ENCODE measurements around the gene PRRC2A. TPM values are rescaled to one million over a fixed set of nuclear protein-coding genes. Genes with fewer than 3 reads are reported as not detected.

PRRC2A gene
- total RNA-seq, 1 experiment from 2014 or later = 123 TPM

DNA sequence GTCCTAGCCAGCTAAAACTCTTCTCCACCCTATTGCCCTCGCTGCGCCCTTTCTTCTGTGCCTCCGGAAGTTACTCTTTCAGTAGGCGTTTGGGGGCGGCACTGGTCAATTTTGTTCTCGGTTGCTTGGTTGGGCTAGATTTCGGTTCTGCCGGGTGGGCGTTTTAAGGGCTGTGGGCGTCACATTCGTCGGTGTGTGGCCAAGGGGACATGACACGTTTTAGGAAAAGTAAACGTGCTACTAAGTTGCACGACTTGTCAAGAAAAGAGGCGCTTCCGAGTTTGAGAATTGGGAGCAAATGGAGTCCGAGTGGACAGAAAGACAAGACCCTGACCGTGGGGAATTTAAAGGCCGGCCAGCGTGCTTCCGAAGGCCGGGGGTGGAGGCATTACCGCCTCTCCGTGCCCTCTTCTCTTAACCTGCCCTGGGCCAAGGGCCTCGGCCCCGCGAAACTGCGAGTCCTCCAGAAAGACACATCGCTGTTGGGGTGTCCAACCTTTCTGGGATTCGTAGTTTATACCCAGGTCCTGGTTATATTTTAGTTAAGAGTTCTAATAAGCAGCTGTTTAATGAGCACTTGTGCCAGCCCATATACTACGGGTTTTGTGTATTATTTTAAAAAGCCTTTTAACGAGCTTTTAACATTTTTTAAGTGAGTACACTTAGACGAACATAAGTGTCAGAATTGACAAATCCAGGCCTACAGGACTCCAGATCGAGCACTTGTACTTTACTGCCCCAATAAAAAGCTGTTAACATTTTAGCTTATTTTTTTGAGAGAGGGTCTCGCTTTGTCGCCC, 32.6 kb downstream of the PRRC2A start:
- Histone ChIP-seq H3K4me3 (ENCODE audit: low read length) (peak overlapping the region; percentile 88), H3K4me1 (ENCODE audit: insufficient read depth, low read length) (peaks cover 24% of the 10 kb centered on the region), H3K36me3 (ENCODE audit: low read depth, low read length) (peaks cover 23% of the 10 kb centered on the region), H3K9ac (ENCODE audit: low read length) (peak overlapping the region; percentile 95), H2AFZ (ENCODE audit: low read length) (peak overlapping the region; percentile 69), H3K27me3 (ENCODE audit: low read length) (no peaks in the 10 kb centered on the region), H3K9me3 (ENCODE audit: low read length) (no peaks in the 10 kb centered on the region), H3K27ac (ENCODE audit: low read length) (peak overlapping the region; percentile 86), H3K79me2 (ENCODE audit: low read length) (peaks cover 46% of the 10 kb centered on the region), H3K9me2 (replicated peaks; ENCODE audit: low read length) (no peaks in the 10 kb centered on the region), H3K4me2 (ENCODE audit: low read length) (peak overlapping the region; percentile 90), H3F3A (ENCODE audit: low read length, unreplicated experiment) (no peaks in the 10 kb centered on the region), H4K20me1 (ENCODE audit: low read length) (no peaks in the 10 kb centered on the region; the same call in 1 of the 2 replicates)
- ChIA-PET CTCF (interaction anchor here (0.6 kb wide), 1 partner anchor 1319 kb away, joined by 5 read pairs; no protein-coding TSS in a partner anchor), POLR2A (ENCODE audit: unreplicated experiment) (interaction anchor here (0.6 to 0.7 kb wide), 4 partner anchors 10 to 245 kb away, joined by 5 to 14 read pairs (median 9); no protein-coding TSS in a partner anchor)
- DNase-seq (no peak), ATAC-seq (peak; percentile 66)
- no peak for TF ChIP-seq EZH2phosphoT487 (IDR thresholded peaks at IDR 0.05; ENCODE audit: borderline replicate concordance, low read length)
- TF ChIP-seq, protein P1, sequence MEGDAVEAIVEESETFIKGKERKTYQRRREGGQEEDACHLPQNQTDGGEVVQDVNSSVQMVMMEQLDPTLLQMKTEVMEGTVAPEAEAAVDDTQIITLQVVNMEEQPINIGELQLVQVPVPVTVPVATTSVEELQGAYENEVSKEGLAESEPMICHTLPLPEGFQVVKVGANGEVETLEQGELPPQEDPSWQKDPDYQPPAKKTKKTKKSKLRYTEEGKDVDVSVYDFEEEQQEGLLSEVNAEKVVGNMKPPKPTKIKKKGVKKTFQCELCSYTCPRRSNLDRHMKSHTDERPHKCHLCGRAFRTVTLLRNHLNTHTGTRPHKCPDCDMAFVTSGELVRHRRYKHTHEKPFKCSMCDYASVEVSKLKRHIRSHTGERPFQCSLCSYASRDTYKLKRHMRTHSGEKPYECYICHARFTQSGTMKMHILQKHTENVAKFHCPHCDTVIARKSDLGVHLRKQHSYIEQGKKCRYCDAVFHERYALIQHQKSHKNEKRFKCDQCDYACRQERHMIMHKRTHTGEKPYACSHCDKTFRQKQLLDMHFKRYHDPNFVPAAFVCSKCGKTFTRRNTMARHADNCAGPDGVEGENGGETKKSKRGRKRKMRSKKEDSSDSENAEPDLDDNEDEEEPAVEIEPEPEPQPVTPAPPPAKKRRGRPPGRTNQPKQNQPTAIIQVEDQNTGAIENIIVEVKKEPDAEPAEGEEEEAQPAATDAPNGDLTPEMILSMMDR (conservative IDR thresholded peaks at IDR 0.05; ENCODE audit: low read depth, low read length) = 0 out of 2 replicates have a peak, but pooled peaks have one; percentile 22
- TSS peak; percentile 94 for BruUV-seq (replicated peaks)
- intact Hi-C loops (cut with micrococcal nuclease) = loop anchor here (1.0 kb wide), 1 partner anchor 33 kb away; the partner anchor contains the start of gene PRRC2A

DNA sequence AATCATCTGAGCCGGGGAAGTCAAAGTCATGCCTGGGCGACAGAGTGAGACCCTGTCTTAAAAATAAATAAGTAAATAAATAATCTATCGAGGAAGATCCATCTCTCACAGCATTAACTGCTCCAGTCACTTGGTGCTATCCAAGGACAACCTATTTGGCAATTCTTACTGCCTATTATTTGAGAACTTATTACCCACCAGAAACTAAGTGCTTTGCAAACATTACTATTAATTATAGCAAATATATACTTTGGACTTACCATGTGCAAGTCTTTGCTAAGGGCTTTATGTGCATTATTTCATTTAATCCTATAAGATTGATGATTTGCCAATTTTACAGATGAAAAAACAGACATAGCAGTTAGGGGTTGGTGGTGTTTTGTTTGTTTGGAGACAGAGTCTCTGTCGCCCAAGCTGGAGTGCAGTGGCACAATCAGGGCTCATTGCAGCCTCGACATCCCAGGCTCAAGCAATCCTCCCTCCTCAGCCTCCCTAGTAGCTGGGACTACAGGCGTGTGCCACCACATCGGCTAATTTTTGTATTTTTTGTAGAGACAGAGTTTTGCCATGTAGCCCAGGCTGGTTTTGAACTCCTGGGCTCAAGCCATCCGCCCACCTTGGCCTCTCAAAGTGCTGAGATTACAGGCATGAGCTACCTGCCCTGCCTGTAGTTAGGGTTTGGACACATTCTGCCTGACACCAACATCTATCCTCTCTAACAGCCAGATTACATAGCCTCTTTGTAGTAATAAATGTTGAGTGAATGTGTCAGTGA, 34.2 kb downstream of the PRRC2A start:
- ATAC-seq (no peak), DNase-seq (no peak)
- CTCF ChIA-PET = no interaction called here

More for the DNA sequence above, 34.2 kb downstream of the PRRC2A start:
- H3K9ac ChIP-seq (ENCODE audit: low read length) = no peak overlapping the region
- no peaks in the 10 kb centered on the region for H3F3A ChIP-seq (ENCODE audit: low read length, unreplicated experiment)
- peaks cover 4% of the 10 kb centered on the region; the same call in 1 of the 2 replicates for H4K20me1 ChIP-seq (ENCODE audit: low read length)
- BruUV-seq (replicated peaks) = no TSS peak
- intact Hi-C loops (cut with micrococcal nuclease) = no loop called here
- no peak overlapping the region for H3K4me2 ChIP-seq (ENCODE audit: low read length)
- no peaks in the 10 kb centered on the region for H3K27me3 ChIP-seq (ENCODE audit: low read length)
- POLR2A ChIA-PET (ENCODE audit: unreplicated experiment) = no interaction called here
- no peaks in the 10 kb centered on the region for H3K9me3 ChIP-seq (ENCODE audit: low read length)
- H3K79me2 ChIP-seq (ENCODE audit: low read length) = peaks cover 53% of the 10 kb centered on the region
- H3K4me1 ChIP-seq (ENCODE audit: insufficient read depth, low read length) = peaks cover 41% of the 10 kb centered on the region
- H2AFZ ChIP-seq (ENCODE audit: low read length) = no peak overlapping the region
- H3K36me3 ChIP-seq (ENCODE audit: low read depth, low read length) = peaks cover 8% of the 10 kb centered on the region; the same call in 1 of the 2 replicates
- TF ChIP-seq, protein P1 (conservative IDR thresholded peaks at IDR 0.05; ENCODE audit: low read depth, low read length) = no peak
- no peak for TF ChIP-seq EZH2 (IDR thresholded peaks at IDR 0.05; ENCODE audit: low read length, unreplicated experiment)
- TF ChIP-seq EZH2phosphoT487 (IDR thresholded peaks at IDR 0.05; ENCODE audit: borderline replicate concordance, low read length) = no peak
- no peak overlapping the region for H3K27ac ChIP-seq (ENCODE audit: low read length)
- no peaks in the 10 kb centered on the region for H3K9me2 ChIP-seq (replicated peaks; ENCODE audit: low read length)
- H3K4me3 ChIP-seq (ENCODE audit: low read length) = no peak overlapping the region

Measured in PC-3 (cell line).